Measurements from ENCODE around the gene ZNF518A. TPM values are rescaled to one million over a fixed set of nuclear protein-coding genes. Genes with fewer than 3 reads are reported as not detected.

Gene ZNF518A
- total and polyA plus RNA-seq, 2 of the 8 experiments (the other 6 are each of a cell fraction or from before 2014, with no cell fraction given) = 6.6 to 34.8 TPM

GRCh38 chr10:96112531-96112930, 17.6 kb upstream of the ZNF518A start (continued):
- TF ChIP-seq SP1 (IDR thresholded peaks at IDR 0.05; ENCODE audit: low read depth, low read length) (no peak), SAP30 (IDR thresholded peaks at IDR 0.05; ENCODE audit: insufficient read depth, insufficient replicate concordance, low read length) (no peak), TBP (IDR thresholded peaks at IDR 0.05; ENCODE audit: low read depth, low read length) (no peak), USF2 (IDR thresholded peaks at IDR 0.05; ENCODE audit: low read length) (no peak), RBBP5 (IDR thresholded peaks at IDR 0.05; ENCODE audit: borderline replicate concordance, low read depth, low read length) (no peak)

All from H1 (cell line).